Neutrophil (primary cell): Measurements from ENCODE around the gene PIAS1.

ENCODE experiments used
- H3K27ac ChIP-seq: fragments of 200-600 bp; sonication (generic); 2 replicates; pipeline ENCODE4 v1.5.1; 2016; ENCODE audit warnings: mild to moderate bottlenecking, moderate library complexity
- H3K27me3 ChIP-seq: fragments of 200-600 bp; sonication (generic); 2 replicates; pipeline ENCODE4 v1.6.0; 2016; ENCODE audit warnings: mild to moderate bottlenecking
- H3K36me3 ChIP-seq: fragments of 200-600 bp; sonication (generic); 2 replicates; pipeline ENCODE4 v1.5.1; 2017
- H3K4me1 ChIP-seq, 2 experiments: fragments of 200-600 bp in 1 of 2; sonication (generic) in 1 of 2; 1 replicate in 1 of 2; 2 replicates in 1 of 2; pipeline versions ENCODE4 v1.5.1 to v1.6.1; 2013 to 2016; ENCODE audit warnings: low read depth in 1 of 2, low read length in 1 of 2, mild to moderate bottlenecking in 1 of 2, moderate library complexity in 1 of 2; ENCODE audit not compliant: control insufficient read depth in 1 of 2, insufficient read depth in 1 of 2
- H3K4me3 ChIP-seq, 2 experiments: fragments of 200-600 bp in 1 of 2; sonication (generic) in 1 of 2; 1 replicate in 1 of 2; 2 replicates in 1 of 2; pipeline ENCODE4 v1.5.1; 2013 to 2016; ENCODE audit warnings: low read depth in 1 of 2, low read length in 1 of 2, mild to moderate bottlenecking in 1 of 2, moderate library complexity in 1 of 2
- H3K9me3 ChIP-seq: fragments of 200-600 bp; sonication (generic); 2 replicates; pipeline ENCODE4 v1.5.1; 2016
- CTCF ChIP-seq: fragments of 200-600 bp; sonication (generic); IDR thresholded peaks from 2 replicates; pipeline ENCODE4 v1.5.1; 2016; ENCODE audit warnings: antibody characterized with exemption

Gene PIAS1

GRCh38 chr15:68175526-68175925, 121.4 kb downstream of the PIAS1 start:
- Histone ChIP-seq H3K36me3 (peaks cover 79% of the 10 kb centered on the region), H3K4me3 (no peak overlapping the region), H3K4me1 (no peaks in the 10 kb centered on the region), H3K27me3 (no peaks in the 10 kb centered on the region), H3K9me3 (no peaks in the 10 kb centered on the region), H3K27ac (peak overlapping the region; percentile 48)
- no peak for TF ChIP-seq CTCF

- no peaks in the 10 kb centered on the region for H3K9me3 ChIP-seq
- no peak overlapping the region for H3K27ac ChIP-seq
- peaks cover 87% of the 10 kb centered on the region for H3K36me3 ChIP-seq
- TF ChIP-seq CTCF = no peak
- no peak overlapping the region for H3K4me3 ChIP-seq
- no peaks in the 10 kb centered on the region for H3K4me1 ChIP-seq
- no peaks in the 10 kb centered on the region for H3K27me3 ChIP-seq
Observed at GRCh38 chr15:68176601-68177000, 122.5 kb downstream of the PIAS1 start.

- Histone ChIP-seq H3K4me3 (no peak overlapping the region), H3K9me3 (no peaks in the 10 kb centered on the region), H3K36me3 (peaks cover 92% of the 10 kb centered on the region), H3K27ac (peak overlapping the region; percentile 40), H3K4me1 (peaks cover 0 to 3% of the 10 kb centered on the region in 2 experiments), H3K27me3 (no peaks in the 10 kb centered on the region)
- no peak for TF ChIP-seq CTCF
Observed at GRCh38 chr15:68177742-68178141, 123.6 kb downstream of the PIAS1 start.

GRCh38 chr15:68183616-68184315, 129.7 kb downstream of the PIAS1 start:
- H3K4me3 ChIP-seq = no peak overlapping the region
- peaks cover 12 to 28% of the 10 kb centered on the region in 2 experiments for H3K4me1 ChIP-seq
- H3K27ac ChIP-seq = peak overlapping the region; percentile 74
- H3K36me3 ChIP-seq = peaks cover 92% of the 10 kb centered on the region
- H3K9me3 ChIP-seq = no peaks in the 10 kb centered on the region
- no peak for TF ChIP-seq CTCF
- no peaks in the 10 kb centered on the region for H3K27me3 ChIP-seq

GRCh38 chr15:68184616-68185480, 130.7 kb downstream of the PIAS1 start:
- TF ChIP-seq CTCF = no peak
- H3K36me3 ChIP-seq = peaks cover 93% of the 10 kb centered on the region
- peak overlapping the region; percentile 74 for H3K27ac ChIP-seq
- no peak overlapping the region for H3K4me3 ChIP-seq
- H3K9me3 ChIP-seq = no peaks in the 10 kb centered on the region
- peaks cover 12 to 28% of the 10 kb centered on the region in 2 experiments for H3K4me1 ChIP-seq
- no peaks in the 10 kb centered on the region for H3K27me3 ChIP-seq
